Hematopoietic multipotent progenitor cell treated with erythropoietin and hydrocortisone succinate and interleukin-3 and kit ligand, for 15 days (in vitro differentiated cells): ENCODE data around the gene MLC1.
A peak's percentile ranks its signal among the peaks of the same experiment; 100 is the strongest.
"Not testable (repeated sequence)": the region's sequence is repeated elsewhere in the genome, so short reads cannot be mapped to it uniquely, and the experiment has no call there.

ENCODE experiments used
- DNase-seq: peaks from one replicate; pipeline ENCODE4 v3.0.0-alpha.2; 2015; ENCODE audit warnings: low spot score

The MLC1 gene

DNA sequence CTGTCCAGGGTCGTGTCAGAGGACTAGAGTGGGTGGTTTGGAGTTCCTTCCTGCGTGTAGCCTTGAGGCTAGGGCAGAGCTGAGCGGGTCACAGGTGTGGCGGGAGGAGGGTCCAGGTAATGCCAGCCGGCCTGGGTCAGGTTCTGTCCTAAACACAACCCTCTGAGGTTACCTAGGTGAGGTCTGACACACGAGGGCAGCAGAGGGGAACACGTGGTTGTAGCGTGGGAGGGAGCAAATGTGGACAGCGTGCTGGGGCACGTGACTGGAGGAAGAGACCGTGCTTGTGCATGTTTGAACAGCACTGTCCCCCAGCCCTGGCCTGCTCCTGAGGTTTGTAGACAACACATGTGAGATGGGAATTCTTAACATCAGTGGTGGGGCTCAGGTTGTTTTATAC lies 17.7 kb upstream of the MLC1 start:
- DNase-seq: no peak

DNA sequence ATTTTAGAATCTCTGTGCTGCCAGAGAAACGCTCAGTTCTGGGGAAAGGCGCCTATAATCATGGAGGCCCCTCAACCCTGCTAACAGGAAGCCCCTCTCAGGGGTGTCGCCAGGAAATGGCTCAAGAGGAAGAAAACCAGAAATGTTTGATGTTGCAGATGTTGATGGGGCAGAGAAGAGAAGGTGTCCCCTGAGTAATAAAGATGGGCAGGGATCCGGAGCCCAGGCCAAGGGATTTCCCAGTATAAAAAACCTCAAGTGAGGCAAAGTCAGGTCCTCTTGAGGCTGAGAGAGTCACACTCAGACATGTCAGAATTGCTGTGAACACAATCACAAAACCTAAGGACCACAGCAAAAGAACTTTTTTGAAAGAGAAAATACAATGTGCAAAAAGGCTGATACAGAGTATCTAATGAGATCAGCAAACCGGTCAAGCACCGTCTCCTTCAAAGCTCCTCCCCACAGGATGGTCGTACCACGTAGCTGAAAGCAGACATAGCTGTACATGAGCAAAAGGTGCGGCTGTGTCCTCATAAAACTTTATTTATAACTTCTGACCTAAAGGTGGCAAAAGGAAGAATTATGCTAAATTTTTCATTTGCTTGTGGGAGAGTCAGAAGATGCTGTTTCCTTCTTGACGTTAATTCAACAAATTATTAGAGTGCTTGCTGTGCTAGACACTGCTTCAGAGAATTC lies 16.8 kb upstream of the MLC1 start:
- DNase-seq: no peak

GRCh38 chr22:50098052-50098451 lies 12.8 kb upstream of the MLC1 start:
- DNase-seq: no peak

GRCh38 chr22:50092342-50092741 lies 7.1 kb upstream of the MLC1 start:
- no peak for DNase-seq

DNA sequence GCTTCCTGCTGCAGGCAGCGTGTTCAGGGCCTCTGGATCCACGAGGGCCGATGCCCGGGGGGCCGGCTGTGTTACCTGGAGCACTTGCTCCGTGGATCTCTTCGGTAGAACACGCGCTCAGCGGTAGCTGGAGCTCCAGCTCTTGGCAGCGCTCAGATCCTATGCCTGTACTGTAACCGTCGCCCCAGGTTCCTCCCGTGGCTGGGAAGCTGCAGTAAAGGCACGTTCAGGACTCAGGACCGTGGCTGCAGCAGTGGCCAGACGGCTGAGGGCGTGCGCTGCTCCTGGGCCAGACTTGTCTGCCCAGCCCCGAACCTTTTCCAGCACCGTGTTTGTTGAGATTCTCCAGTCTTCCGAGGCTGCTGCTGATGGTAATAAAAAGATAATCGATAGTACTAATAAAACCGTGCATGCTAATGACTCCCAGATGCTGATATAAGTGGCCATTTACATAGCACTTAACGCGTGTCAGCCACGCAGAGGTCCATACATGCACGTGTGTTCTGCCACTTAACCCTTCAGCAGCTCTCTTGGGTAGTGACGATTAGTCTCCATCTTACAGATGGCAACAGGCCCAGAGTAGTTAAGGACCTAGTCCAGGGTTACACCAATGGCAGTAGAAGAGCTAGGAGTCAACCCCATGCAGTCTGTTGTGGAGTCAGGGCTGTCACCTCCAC lies 6.0 kb upstream of the MLC1 start:
- no peak for DNase-seq

GRCh38 chr22:50090412-50090714 lies 5.1 kb upstream of the MLC1 start:
- no peak for DNase-seq

DNA sequence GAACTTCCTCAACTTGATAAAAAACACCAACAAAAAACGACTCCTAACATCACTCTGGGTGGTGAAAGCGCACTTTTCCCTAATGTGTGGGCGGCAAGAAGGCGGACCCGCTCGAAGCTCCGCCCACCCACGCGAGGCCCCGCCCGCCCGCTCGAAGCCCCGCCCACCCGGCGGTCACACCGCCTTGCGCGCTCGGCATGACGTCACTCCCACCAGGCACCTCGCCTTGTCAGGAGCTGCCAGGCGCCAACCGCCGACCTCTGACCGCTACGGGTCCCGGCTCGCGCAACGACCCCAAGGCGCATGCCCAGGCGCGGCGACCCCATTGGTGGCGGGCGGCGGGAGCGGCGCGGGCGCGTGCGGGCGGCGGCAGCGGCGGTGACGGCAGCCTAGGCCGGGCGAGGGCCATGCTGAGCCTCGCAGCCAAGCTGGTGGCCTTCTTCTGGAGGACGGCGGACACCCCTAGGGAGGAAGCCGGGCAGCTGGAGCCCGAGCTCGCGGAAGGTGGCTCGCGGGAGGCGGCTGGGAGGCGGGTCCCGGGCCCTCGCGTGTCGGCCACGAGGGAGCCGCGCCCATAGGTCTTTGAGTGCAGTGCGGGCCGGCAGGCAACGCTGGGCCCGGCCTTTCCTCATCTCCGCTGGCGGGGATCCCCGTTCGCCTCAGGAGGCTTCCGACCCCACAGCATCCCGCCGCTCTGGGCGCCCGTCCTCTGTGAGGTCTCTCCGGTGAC lies 4.6 kb upstream of the MLC1 start, which contains the start of gene MOV10L1:
MOV10L1 (plus strand) TSS at position 325 of the 730 bp plus-strand sequence; CDS start at position 408, 83 bp downstream.
- DNase-seq: peak; percentile 32

- no peak for DNase-seq
Measured at GRCh38 chr22:50089231-50089630, 4.0 kb upstream of the MLC1 start.

DNA sequence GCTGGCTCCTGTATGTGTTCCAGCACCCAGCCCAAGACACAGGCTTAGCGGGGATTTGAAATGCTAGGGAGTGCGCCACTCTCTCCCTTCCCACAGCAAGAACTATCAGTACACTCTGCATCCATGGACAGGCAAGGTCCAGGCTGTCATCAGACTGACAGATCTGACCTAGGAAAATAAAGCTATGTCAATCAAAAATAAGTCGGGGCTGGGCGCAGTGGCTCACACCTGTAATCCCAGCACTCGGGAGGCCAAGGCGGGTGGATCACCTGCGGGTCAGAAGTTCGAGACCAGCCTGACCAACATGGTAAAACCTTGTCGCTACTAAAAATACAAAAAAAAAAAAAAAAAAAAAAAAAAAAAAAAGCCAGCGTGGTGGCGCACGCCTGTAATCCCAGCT lies 2.9 kb upstream of the MLC1 start:
- no peak for DNase-seq

GRCh38 chr22:50087646-50088045 lies 2.4 kb upstream of the MLC1 start:
- no peak for DNase-seq

GRCh38 chr22:50086975-50087374 lies 1.7 kb upstream of the MLC1 start:
- DNase-seq: not testable (repeated sequence)

DNA sequence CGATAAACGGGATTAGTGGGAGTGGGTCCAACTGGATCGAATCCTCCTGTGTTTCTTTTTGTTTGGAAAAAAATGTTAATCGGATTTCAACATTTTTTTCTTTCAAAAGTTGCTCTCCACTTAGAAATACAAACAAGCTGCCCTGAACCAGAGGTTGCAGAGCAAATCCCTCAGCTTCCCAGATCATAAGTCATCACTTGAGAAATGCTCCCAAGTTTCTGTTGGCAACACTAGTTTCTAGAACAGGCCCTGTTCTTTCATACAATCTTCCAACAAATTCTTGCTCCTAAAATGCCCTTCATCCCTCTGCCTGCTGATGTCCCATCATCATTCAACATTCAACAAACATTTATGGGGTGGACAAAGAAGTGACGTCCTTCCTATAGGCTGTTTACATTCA lies 1.3 kb upstream of the MLC1 start:
- DNase-seq: no peak

- DNase-seq: no peak
Measured at GRCh38 chr22:50084614-50085021, 608 bp downstream of the MLC1 start.

- DNase-seq: no peak
Measured at GRCh38 chr22:50084080-50084477, 1.1 kb downstream of the MLC1 start.

- no peak for DNase-seq
Measured at GRCh38 chr22:50083462-50084079, 1.7 kb downstream of the MLC1 start.

GRCh38 chr22:50082961-50083461 lies 2.2 kb downstream of the MLC1 start:
- DNase-seq: no peak

DNA sequence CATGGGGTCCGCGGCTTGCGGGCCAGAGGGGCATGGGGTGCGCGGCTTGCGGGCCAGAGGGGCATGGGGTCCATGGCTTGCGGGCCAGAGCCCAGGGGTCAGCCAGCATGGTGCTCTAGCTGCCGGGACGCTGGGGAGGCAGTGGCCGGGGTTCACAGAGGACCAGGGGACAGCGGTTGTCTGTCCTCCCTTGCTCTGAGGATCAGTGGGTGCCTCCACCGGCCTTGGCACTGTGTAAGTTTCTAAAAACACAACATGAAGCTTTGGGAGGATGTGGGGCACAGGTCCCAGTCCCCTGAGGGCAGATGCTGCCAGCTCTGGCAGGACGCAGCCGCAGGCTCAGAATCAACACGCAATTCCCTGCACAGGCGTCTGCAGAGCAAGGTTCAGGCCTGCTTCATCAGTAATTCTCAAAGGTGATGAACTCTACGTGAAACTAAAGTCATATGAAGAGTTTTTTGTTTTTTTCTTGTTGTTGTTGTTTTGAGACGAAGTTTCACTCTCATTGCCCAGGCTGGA lies 3.0 kb downstream of the MLC1 start:
- no peak for DNase-seq

DNA sequence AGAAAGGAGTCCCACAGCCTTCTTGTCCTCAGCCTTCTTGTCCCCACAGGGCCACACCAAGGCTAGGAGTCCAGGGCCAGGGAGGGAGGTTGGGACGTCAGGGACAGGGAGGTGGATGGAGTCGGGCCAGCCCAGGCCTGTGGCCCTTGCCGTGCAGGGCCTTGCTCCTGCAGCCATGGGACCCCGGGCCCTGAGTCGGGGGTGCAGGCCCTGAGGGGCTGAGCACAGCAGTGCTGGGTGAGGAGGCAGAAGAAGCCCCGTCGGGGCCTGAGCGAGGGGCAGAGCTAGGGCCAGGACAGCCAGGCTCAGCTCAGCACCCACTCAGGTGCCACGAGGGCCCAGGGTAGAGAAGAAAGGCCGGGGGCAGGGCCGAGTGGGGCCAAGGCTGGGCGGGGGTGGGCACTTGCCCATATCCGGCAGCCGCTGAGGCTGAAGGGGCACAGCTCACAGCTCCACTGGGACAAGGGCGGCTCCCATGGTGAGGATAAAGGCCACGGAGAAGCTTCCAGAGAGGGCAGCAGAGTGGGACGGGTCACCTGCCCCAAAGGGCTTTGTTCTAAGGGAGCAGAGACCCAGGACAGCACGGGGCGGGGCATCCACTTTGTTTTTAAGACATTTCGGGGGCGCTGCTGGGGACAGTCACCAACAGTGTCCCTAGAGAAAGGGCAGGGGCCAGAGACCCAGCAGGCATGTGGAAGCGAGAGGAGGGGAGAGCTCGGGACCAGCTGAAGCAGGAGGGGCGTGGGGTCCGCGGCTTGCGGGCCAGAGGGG lies 3.6 kb downstream of the MLC1 start:
- no peak for DNase-seq

DNA sequence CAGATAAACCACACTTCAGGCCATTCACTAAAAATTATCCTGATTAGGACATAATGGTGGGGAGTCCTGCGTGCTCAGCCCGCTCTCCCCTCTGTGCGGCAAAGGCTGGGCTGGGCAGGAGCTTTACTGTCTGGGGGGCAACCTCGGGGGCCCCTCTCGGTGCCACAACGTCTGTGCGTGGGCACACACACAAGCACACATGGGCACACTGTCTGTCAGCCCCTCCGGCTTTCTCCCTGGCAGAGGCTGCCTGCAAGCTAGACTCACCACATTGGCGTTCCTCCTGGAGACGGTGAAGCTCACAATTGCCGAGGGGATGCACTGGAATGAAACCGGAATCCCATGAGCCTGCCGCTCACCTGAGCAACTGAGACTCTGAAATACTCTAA lies 5.2 kb downstream of the MLC1 start:
- no peak for DNase-seq

DNA sequence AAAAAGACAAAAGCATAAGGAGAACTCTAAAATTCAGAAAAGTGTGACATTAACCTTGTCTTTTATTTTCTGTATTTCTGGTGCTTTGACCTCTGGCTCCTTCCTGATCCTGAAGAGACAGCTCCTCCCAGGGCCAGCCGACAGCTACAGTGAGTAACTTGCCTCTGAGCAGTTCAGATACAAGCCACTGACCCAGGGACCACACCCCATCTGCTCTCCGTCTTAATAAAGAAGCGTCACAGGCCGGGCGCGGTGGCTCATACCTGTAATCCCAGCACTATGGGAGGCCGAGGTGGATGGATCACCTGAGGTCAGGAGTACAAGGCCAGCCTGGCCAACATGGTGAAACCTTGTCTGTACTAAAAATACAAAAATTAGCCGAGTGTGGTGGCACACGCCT lies 6.5 kb downstream of the MLC1 start:
- no peak for DNase-seq

- no peak for DNase-seq
Measured at GRCh38 chr22:50078246-50078645, 7.0 kb downstream of the MLC1 start.
